GM10847 (cell line): ENCODE results near the gene ELFN2.

ENCODE experiments used
- POLR2A ChIP-seq: IDR thresholded peaks from 2 replicates; pipeline ENCODE4 v1.6.1; 2011; ENCODE audit not compliant: insufficient read length; ENCODE audit errors: extremely low read depth

The ELFN2 gene

DNA sequence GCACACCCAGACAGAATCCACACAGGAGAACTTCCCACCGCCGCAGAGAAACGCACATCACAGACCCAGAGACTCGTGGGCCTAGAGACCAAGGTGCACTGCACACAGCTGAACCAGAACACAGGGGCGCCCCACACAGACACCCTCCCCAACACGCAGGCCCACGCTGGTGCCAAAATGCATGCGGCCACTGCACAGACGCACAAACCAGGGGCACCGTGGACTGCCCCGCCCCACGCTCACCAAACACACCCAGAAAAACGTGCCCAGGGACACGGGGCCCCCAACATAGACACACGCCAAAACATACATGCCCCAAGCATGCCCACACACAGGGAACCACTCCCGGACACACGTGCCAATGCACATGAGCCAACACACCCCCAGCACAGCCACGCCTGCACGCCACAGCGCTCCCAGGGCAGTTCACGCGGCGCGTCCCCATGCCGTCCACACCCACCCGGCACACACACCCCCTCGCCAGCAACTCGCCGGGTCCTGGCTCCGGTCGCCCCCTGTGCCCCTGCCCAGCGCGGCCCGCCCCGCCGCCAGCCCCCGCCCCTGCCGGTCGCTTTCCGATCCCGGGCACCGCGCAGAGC is 7.8 kb downstream of the ELFN2 start:
- TF ChIP-seq POLR2A, result no peak

DNA sequence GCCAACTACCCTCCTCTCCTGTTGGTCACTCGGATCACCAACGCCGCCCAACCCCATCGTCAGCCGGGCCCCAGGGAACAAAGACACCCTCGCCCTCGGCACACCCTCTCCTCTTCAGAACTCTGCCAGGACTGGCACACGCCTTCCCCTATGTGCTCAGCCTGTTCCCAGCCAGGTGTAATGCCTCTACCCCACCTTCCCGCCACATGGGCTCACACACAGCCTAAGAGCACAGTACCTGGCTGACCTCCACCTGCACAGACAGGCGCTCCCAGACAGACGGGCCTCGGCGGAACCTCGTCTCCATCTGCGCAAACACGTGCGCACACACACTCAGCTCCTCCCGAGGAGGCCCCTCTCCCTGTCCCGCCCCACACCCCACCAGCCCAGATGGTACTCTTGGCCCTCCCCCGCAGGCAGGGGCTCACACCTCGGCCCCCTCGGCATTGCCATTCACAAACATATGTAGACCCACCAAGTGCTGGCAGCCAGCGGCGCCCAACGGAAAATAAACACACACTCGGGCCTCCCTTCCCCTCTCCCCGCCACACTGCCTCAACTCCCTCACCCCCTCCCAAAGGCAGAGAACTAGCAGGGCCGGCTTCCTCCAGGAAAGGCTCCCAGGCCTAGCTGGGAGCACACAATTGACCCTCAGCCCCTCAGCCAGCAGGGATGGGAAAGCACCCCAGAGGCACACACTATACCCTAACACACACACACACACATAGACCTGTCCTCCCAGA is 8.5 kb downstream of the ELFN2 start:
- TF ChIP-seq POLR2A, result no peak

DNA sequence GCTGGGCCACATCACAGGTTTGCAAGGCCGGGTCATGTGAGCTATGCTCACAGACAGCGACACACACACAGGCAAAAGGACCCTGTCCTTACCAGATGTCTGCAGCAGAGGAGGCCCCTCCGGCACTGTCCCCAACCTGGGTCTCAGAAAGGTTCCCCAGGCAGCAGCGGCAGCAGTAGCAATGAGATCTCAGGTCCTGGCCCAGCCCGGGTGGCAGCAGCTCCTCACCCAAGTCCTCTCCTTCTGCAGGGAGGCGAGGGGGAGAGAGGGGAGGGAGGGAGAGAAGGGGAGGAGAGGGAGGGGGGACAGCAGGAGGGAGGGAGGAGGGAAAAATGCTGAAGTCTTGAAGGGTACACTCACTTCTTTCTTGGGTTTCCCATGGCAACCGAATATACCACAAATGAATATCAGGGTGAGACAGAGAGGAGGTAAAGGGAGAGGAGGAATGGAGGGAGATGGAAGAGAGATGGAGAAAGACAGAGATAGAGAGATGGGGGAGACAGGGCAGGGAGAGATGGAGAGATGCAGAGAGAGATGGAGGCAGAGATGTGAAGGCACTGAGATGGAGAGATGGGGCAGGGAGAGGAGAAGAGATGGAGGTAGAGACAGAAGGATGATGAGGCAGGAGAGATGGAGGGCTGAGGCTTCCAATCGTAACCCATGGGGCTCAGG is 9.5 kb downstream of the ELFN2 start:
- TF ChIP-seq POLR2A, result no peak

DNA sequence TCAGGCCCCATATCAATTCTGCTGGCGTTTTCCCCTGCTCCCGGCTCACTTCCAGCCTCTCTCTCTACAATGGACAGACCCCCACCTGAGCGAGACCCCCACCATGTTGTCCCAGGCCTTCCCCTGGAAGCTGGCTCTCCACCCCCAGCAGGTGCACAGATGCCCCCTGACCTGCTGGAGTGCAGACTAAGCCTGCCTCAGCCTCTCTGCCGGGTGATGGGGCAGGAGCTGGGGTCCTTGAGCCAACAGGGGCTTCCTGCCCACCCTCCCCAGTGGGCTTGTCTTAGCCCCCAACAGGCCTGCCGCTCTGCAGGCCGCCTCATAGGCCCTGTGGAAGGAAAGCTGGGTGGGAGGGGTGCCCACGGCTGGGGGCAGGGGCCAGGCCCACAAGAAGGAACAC is 10.0 kb downstream of the ELFN2 start:
- no peak for TF ChIP-seq POLR2A

DNA sequence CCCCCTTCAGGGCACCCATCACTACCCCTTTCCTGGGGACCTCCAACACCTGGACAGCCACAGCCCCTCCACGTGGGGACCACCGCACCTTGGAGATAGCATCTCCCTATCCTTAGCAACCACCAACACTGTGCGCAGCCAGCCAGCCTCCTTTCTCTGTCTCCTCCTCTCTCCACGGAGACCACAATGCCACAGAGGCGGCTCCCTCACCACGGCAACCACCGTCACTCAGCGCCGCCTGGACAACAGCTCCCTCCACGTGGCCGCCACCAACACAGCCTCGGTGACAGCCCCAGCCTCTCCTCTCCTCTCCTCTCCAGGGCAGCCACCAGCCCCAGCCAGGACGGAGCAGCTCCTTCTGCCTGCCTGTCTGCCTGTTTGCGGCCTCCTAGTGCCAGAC is 10.5 kb downstream of the ELFN2 start:
- TF ChIP-seq POLR2A, result no peak

DNA sequence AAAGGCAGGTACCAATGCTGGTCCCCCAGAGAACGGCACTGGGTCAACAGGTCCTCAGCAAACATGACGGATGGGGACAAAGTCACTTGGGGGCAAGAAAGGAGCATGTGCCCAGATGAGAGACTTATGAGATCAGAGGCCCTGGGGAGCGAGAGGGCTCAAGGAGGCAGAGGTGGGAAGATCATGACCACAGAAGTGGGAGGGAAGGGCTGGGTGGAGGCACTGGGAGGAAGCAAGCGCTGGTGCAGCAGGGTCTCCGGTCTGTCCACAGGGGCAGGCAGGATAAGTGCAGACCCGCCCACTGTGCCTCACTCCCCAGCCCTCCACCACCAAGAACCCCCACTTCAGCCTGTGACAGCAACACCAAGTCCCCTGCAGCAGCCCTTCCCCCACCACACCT is 10.9 kb downstream of the ELFN2 start:
- no peak for TF ChIP-seq POLR2A

DNA sequence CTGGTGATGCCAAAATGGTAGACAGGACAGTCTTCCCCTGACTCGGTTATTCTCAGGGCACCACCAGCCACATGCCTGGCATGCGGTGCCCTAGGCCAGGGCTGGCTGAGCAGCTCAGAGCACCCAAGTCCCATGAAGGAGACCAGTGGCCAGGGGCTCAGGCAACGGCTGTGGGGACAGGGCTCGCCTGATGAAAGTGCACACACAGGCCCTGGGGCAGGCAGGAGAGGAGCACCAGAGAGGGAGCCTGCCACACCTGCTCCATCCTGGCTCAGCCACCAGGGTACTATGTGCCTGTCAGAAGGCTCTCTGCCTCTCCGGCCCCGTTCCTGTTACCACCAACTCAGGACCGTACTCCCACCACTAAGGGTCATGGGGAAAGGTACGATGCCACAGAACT is 12.1 kb downstream of the ELFN2 start:
- no peak for TF ChIP-seq POLR2A

DNA sequence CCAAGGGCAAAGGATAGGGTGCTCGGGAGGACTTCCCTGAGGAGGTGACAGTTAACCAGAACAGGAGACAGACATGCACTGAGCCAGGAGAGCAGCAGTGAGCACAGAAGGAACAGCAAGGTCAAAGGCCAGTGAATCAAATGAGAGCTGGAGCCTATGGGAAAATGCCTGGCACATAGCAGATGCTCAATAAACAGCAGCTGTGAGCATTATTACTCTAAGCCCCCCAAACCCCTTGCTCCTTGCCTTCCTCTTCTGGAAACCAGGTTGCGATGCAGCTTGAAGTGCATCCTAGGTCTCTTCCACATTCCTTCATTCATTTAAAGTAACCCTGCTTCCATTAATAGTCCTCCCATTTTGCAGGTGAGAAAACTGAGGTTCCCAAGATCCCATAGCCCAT is 13.0 kb downstream of the ELFN2 start:
- TF ChIP-seq POLR2A, result no peak

DNA sequence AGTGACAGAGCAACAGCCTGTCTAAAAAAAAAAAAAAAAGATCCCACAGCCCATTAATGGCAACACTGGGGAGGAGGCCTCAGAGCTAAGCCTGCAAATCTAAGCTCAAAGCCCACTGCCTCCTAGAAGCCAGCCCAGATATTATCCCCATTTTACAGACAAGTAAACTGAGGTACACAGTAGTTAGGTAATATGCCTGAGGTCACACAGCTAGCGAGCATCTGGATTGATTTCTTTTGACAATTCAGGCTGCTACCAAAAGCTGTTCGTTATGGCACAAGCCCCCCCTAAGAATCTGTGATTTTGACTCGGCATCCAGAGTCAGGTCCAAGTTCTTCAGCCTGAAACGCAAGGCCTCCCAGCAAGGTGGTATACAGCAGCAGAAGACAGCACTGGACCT is 13.7 kb downstream of the ELFN2 start:
- TF ChIP-seq POLR2A, result no peak

DNA sequence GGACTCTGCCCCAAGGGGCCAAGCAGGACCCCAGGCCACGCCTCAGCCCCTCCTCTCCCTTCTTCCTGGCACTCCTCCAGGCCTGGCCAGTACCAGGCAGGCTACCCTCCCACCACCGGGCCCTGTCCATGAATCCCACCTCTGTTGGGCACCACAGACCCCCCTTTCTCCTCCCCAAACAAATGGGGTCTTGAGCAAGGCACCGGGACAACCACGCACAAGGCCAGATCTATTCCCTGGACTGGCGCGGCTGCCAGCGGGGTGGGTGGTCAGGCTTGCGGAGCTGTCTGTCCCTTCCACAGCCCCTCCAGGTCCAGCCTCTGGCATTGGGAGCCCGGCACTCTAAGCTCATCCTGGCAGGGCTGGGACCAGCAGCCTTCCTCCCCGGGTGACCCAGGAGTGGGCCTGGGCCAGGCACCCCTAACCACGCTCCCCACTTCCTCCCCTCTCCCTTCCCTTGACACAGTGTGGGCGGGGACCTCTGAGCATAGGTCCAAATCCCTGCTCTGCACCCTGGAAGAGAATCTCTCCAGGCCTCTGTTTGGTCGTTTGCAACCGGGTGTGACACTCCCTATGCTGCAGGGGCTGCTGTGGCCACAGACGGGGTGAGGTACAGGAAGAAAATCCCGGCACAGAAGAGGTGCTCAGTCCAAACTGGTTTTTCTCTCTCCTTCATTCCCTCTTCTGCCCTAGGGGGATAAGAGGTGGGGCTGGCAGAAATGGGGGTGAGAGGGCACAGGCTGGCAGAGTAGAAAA is 14.6 kb downstream of the ELFN2 start:
- no peak for TF ChIP-seq POLR2A

DNA sequence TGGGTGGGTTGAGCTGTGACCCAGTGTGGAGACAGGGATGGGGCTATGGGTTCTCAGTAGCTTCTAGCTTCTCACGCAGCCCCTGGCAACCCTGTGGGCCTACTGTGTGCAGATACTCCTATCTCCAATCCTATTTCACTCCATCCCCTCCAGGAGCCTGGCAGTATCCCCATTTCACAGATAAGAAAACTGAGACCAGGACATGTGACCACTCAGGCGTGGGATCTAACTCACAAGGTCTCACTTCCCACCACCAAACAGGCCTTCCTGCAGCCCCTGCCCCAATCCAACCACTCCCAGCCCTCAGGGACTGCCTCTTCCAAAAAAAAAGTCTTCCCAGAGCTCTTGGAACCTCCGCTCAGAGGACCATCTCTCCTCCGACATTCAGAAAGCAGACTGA is 15.6 kb downstream of the ELFN2 start:
- no peak for TF ChIP-seq POLR2A

DNA sequence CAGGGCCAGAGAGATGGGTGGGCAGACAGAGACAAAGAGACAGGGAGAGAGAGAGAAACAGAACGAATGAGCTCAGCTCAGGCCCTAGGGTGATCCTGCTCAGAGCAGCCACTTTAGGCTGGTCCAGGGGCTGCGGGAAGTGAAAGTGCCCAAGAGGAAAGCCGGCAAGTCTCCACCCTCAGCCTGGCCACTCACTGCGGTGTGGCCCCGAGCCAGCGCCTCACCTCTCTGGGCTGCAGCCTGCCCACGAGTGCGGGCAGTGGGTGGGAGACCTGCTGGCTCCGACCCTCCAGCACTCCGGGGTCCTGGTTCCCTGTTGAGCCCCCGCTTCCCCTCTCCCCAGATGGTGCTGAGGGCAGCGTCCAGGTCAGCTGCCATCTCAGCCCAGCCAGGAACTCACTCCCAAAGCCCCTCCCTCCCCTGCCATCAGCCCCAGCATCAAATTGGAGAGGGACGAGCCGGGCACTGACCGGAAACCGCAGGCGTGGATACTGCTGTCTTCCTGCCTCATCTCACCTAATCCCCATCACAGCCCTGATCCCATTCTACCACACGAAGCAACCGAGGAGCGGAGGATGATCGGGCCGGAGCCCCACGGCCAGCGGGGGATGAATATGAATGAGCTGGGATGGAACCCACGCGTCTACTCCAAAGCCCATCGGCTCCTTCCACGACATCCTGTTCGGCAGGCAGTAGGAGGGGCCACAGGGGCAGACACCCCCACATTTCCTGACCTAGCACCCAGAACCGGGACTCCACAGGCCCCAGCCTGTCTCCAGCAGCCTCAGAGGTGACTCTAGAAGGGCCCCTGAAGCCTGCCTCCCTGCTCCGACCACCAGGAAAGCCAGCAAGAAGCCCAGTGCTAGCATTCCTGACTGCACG is 16.9 kb downstream of the ELFN2 start:
- TF ChIP-seq POLR2A, result no peak

DNA sequence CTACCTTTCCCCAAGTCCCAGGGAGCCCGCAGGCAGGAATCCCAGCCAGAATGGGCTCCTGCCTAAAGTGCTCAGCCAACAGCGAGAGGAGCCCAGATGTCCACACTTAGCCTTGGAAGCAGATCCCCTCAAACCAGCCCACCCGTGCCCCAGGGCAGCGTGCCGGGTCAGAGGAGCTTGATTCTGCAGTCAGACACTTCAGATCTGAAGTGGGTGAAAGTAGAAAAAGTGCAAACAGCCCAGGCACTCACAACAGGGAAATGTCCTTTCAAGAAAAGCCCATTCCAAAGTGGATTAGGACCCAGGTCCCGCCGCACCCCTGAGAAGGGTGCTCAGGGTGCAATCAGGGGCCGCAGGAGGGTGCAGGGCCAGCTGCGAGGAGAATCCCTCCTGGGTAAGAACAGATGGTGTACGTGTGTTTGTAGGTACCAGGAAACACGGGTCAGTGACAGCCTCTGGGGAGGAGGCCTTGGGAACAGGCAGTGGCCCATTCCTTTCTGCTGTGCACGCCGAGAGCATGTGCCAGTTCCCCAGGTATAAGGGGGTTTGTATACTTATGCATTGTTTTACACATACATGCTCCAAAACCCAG is 17.7 kb downstream of the ELFN2 start:
- TF ChIP-seq POLR2A, result no peak

DNA sequence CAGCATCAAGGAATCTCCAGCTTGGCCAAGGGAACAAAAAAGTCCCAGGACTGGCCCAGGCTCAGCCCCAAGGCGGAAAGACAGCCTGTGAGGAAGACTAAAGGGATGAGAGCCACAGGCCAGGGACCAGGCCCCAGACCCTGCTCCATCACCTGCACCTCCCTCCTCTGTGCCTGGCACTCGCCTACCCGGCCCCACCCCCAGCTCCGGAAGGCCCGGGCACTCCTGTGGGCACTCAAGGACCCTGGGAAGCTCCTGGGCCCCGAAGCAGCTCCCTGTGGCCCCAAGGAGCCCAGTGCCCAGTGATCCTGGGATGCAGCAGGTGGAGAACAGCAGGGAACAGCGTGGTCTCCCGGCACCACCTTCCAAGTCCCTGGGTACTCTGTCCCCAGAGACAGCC is 18.2 kb downstream of the ELFN2 start:
- no peak for TF ChIP-seq POLR2A

DNA sequence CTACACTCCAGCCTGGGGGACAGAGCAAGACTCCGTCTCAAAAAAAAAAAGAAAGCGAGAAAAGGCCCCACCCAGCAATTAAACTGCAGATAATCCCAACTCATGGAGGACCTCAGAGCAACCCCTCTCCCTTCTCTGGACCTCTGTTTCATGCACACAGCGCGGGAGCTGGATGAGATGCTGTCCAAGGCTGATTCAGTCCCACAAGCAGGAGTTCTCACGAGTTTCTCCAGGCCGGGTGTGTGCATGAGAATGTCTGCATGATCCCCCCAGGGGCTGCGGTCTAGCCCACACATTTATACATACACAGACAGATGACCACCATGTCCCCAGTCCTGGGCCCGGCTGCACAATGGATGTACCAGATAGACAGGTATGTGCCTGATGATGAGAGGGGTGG is 19.4 kb downstream of the ELFN2 start:
- no peak for TF ChIP-seq POLR2A
